GM08714 (cell line): Measurements from ENCODE around the gene URB1.
"Not testable (repeated sequence)": the region's sequence is repeated elsewhere in the genome, so short reads cannot be mapped to it uniquely, and the experiment has no call there.

ENCODE experiments used
- H3K4me3 ChIP-seq: fragments of 200-500 bp; sonication (Bioruptor generic); 2 replicates; pipeline ENCODE4 v1.5.1; 2014; ENCODE audit warnings: mild to moderate bottlenecking, low read length, inconsistent platforms
- ZNF274 ChIP-seq: IDR thresholded peaks from 2 replicates; pipeline ENCODE4 v1.6.1; 2012; ENCODE audit warnings: mild to moderate bottlenecking, low read depth, low read length

The URB1 gene

DNA sequence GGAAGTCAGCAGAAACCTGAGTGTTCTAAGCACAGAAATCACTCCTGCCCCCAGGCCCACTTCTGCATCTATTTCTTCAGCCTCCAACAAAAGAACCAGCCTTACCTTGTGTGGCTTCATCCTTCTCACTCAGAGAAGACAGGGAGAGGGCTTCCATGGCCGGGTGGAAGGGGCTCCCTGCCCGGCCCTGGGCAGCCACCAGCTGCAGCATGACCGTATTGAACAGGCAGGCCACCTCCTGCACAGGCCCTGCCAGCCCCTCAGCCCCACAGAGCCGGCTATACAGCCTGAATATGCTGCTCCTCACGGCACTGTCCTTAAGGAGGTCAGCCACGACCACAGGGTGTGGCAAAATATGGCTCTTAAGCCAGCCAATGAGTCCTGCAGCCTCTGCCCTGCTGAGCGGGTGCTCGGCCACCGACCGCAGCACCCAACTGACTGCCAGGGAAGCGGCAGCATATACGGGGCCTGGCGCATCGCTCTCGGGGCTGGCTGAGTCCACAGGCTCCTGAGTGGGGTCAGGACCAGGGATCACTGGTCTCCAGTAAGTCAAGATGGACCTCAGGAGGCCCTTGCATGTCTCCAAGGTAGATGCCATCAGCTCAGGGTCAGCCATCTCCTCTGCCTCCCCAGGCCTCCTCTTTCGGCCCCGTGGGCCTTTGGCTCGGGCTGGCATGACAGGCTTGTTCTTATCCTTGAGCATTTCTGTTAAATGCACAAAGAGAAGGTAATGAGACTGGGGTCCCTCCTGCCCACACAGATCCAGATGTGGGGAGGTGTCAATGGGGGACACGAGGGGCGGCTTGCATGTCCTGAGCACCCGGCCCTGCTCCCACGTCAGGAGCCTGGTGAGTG, 76.2 kb downstream of the URB1 start:
- H3K4me3 ChIP-seq, result no peak overlapping the region
- TF ChIP-seq ZNF274, result no peak

DNA sequence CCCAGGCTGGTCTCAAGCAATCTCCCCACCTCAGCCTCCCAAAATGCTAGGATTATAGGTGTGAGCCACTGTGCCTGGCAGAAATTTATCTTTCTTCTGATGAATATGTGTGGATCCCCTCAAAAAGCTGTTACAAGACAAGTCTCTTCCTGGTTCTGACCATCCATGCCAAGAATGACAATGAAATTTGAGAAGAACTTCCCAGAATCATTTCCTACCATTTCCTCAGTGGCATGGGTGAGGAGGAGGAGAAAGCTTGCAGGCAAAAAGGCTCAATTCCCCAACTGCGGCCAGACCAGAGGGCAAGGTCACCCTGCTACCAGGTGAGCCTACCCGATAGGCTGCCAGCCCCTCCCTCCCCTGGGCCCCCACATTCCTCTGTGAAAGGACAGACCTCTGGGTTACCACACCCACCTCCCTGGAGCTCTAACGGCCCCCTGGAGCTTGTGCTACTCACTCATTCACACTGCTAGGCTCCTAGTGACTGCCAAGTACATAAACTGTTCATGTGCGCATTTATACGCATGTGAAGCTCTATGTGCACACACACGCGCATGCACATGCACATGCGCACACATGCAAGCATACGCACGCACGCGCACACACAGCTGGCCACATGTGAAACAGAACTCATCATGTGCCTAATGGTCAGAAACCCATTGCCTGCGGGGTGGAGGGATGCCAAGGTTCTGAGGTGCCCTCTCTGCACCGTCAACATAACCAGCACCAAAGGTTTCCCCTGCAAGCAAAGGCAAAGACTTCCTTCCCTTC, 77.1 kb downstream of the URB1 start:
- TF ChIP-seq ZNF274, result no peak
- H3K4me3 ChIP-seq, result no peak overlapping the region

DNA sequence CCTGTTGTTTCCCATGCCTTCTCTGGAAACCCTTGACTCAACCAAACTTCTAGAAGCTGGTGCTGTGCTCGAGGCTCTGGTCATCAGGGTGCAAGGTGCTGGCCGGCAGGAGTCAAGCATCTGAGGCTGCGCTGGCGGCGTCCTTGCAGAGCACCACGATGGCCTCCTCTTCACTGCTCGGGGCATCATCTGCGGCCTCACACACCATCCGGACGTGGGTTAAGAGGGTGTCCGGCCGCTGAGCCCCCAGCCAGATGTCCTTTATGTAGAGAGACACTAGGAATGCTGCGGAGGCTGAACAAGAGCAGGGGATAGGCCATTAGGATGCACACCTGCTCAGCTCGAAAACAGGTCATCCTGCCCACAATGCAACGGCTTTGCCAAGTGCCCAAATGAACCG, 78.0 kb downstream of the URB1 start:
- no peak overlapping the region for H3K4me3 ChIP-seq
- TF ChIP-seq ZNF274, result no peak

DNA sequence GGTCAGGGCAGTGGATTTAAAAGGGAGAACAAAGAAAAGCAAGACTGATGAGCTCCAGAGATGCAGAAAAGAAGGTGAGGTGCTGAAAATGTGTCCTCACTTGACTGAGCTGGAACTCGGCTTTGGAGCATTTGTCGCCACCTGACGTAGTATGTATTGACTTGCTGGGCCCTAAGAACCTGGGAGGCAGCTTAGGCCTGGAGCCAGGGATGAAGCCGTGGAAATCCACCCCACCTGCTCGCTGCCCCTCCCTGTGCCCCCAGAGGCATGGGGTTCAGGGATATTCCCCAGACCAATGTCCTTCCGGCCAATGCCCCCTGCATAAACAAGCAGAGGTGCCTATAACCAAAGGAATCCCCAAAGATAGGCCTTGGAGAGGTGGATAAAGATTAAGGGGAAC, 79.8 kb downstream of the URB1 start:
- H3K4me3 ChIP-seq, result no peak overlapping the region

DNA sequence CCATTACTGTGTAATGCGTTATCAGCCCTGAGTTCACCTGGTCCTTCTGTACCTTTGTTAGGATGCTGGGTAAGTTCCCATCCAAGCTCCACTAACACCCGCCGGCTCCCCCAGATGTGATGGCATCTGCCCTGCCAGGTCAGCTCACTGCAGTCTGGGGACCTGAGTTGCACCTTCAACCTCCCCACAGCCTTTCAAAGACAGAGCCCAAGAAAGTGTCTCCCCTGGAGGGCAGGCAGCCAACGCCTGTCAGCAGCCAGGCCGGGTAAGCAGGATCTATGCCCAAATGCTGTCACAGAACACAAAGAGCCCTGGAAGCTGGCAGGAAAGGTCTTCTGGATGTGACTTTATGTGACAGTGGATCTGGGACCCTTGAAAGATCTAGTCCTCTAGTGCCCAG, 80.5 kb downstream of the URB1 start:
- TF ChIP-seq ZNF274, result no peak
- no peak overlapping the region for H3K4me3 ChIP-seq

More for the DNA sequence above, 79.8 kb downstream of the URB1 start:
- TF ChIP-seq ZNF274, result no peak

DNA sequence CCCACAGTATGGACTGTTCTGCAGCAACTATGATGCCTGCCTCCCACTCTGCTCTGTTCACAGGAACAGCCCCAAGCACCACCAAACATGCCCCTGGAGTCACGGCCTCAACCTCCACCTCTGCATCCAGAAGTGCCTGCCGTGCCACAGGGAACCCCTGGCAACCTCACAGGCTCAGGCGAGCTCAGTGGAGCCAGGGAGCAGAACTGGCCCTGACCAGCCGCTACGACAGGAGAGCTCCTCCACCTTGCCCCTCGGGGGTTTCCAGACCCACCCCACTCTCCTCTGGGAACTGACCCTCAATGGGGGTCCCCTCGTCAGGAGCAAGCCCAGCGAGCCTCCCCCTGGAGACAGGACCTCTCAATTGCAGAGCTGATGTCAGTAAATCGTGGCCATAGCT, 81.2 kb downstream of the URB1 start:
- no peak overlapping the region for H3K4me3 ChIP-seq
- no peak for TF ChIP-seq ZNF274

DNA sequence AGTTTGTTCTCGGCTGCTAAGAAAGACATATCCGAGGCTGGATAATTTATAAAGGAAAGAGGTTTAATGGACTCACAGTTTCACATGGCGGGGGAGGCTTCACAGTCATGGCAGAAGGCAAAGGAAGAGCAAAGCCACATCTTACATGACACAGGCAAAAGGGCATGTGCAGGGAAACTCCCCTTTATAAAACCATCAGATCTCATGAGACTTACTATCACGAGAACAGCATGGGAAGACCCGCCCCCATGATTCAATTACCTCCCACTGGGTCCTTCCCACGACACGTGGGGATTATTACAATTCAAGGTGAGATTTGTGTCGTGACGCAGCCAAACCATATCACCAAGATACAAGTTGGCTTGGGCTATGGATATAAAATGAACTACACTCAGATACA, 81.8 kb downstream of the URB1 start:
- H3K4me3 ChIP-seq, result not testable (repeated sequence)

DNA sequence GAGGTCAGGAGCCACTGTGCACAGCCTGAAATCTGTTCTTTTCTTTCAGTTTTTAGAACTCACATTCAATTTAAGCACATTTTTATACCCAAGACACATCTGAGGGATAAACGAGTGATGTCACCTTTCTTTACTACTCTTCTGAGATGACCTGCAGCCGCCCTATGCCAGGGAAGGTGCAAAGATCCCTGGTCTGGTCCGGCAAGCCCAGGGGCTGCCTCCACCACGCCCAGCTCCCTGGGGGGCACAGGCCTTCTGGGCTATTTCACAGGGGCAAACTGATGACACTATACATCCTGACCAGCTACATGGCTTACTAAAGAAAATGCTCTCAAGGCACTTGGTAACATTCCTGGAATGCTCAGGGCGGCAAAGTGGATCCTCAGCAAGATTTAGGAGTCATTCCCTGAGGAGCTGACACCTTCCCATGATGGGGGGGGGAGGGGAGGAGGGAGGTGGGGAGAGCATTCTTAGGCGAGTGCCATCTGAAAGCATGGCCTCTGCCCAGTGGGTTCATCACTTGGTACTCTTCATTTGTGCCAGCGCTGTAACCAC, 82.8 kb downstream of the URB1 start:
- TF ChIP-seq ZNF274, result no peak
- no peak overlapping the region for H3K4me3 ChIP-seq

DNA sequence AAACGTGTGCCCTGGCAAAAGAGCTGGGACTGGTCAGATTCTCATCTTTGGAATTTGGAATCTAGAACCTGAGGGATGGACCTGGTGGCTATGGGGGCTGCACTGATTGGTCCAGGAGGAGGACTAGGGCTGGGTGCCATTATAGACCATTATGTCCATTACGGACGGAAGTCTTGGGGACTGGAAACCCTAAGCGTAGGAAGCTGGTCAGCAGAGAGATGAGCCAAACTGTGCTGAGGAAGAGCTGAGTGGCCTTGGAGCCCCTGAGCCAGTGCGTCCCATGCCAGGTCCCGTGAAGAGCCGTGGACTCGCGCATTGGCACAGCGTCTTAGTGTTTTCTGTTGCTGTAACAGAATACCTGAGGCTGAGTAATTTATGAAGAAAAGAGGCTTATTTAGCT, 84.1 kb downstream of the URB1 start:
- no peak for TF ChIP-seq ZNF274
- no peak overlapping the region for H3K4me3 ChIP-seq

DNA sequence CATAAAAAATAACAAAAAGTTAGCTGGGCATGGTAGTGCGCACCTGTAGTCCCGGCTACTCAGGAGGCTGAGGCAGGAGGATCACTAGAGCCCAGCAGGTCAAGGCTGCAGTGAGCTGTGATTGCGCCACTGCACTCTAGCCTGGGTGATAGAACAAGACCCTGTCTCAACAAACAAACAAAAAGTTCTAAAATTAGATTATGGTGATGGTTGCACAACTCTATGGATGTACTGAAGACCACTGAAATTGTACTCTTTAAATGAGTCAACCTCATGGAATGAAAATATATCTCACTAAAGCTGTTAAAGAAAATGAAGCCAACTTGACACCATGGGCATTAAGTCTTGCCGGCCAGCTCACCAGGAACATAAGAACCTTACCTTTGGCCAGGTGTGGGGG, 85.1 kb downstream of the URB1 start:
- H3K4me3 ChIP-seq, result no peak overlapping the region
- no peak for TF ChIP-seq ZNF274

DNA sequence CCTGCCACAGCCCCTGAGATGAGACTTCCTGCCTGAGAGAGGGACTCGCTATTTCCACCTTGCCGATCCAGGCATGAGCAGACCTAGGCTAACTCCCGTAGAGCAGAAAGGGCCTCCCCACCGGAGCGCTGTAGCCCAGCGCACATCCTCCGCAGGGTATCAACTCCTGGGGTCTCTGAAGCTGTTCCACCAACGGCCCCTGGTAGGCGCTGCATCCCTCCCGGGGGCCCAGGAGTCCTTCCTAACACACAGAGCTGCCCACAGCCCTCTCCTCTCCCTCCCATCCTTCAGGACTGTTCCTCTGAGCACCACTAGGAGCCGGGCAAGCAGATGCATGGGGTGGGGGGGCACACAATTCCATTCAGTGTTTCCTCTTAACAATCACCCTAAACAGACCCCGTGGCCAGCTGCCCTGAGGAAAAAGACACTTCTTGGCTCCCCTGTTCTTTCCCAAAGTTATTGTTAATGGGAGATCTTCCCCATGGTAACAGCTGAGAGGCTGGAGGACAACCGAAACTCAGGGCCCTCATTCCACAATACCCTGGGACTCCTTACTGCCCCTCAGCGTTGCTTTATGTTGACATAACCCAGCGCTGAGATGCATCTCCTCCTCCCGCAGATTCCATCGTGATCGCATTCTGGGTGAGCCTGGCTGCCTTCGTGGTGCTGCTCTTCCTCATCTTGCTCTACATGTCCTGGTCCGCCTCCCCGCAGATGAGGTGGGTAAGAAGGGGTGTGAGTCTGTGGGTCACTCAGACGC, 86.6 kb downstream of the URB1 start:
- no peak for TF ChIP-seq ZNF274
- H3K4me3 ChIP-seq, result no peak overlapping the region

DNA sequence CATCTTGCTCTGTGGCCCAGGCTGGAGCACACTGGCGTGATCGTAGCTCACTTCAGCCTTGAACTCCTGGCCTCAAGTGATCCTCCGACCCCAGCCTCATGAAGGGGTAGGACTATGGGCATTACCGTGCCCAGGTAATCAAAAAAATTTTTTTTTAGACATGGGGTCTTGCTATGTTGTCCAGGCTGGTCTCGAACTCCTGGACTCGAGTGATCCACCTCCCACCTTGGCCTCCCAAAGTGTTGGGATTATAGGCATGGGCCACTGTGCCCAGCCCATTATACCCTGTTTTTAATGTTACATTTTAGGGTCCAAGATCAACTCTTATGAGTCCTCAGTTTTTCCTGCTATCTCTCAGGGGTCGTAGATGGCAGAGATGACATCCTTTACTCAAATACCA, 87.8 kb downstream of the URB1 start:
- TF ChIP-seq ZNF274, result no peak

DNA sequence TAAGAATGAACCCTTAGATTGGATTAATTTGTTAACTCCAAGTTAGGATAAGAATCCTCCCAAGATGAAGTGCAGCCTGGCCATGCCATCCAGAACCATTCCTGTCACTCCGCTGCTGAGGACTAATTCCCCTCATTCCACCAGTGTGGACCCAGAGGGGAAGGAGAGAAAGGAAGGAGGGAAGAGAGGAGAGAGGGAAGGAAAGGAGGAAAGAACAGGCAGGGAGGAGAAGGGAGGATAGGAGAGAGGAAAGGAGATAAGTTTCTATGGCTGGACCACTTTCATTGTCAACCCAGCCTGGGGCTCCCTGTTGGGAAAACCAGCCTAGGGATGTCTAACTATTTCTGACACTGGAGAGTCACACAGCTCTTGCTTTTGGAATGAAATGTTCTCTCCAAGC, 89.4 kb downstream of the URB1 start:
- TF ChIP-seq ZNF274, result no peak
- H3K4me3 ChIP-seq, result no peak overlapping the region

More for the DNA sequence above, 87.8 kb downstream of the URB1 start:
- no peak overlapping the region for H3K4me3 ChIP-seq

DNA sequence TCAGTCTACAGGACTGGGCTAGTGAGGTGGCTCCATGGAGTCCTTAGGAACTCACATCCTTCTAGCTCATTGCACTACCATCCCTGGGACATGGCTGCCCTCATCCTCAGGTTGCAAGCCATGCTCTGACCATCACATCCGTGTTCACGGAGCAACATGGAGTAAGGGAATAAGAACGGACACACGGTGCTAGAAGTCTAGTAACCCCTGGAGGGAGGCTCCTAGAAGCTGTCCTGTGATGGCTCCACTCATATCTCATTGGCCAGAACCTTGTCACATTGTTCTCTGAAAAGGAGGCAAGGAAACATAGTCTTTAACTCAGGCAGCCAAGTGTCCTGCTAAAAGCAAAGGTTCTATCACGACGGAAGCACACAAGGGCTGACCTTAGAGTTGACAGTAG, 90.3 kb downstream of the URB1 start:
- no peak overlapping the region for H3K4me3 ChIP-seq

More for the DNA sequence above, 90.3 kb downstream of the URB1 start:
- no peak for TF ChIP-seq ZNF274
